ENCODE results near the gene SYPL1.
A peak's percentile ranks its signal among the peaks of the same experiment; 100 is the strongest.
"Not testable (repeated sequence)": the region's sequence is repeated elsewhere in the genome, so short reads cannot be mapped to it uniquely, and the experiment has no call there.

The SYPL1 gene

DNA sequence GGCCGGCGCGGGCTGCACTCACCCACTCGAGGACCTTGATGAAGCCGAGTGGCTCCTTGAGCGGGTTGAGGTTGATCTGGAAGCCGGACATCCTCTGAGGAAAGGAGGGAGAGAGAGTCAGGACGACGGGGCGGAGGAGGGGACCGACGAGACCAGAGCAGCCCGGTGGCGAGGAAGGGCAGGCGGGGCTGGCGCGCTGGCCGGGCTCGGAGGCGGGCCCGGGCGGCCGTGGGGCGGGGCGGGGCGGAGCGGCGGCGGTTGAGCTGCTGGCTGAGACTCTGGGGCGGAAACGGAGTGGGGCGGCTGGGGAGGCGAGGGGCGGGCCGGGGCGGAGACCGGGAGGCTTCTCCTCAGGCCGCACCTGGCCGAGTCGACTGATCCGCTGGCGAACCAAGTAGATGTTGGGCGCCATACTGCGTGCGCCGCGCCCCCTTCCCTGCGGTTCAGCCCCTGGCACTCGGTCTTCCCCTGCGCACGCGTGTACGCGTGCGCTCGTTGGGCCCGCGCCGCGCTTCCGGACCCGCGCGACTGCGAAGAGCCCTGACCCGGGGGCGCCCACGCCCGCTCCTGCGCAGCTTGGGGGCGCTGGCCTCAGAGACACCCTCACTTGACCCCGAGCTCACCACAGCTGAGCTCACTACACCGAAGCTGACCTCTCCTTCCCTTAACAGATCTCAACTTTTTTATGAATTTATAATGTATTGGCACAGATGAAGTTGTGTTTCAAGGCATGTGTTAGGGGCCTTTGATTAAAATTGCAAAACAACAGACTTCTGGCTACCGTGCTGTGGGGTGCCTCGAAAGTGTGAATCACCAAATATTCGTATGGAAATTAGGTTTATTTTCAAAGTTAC is at the start of gene SYPL1:
SYPL1 (minus strand) TSS at position 195 of the 854 bp plus-strand sequence; CDS start at position 91, 104 bp downstream.
- DNase-seq, result peak; percentile 37

DNA sequence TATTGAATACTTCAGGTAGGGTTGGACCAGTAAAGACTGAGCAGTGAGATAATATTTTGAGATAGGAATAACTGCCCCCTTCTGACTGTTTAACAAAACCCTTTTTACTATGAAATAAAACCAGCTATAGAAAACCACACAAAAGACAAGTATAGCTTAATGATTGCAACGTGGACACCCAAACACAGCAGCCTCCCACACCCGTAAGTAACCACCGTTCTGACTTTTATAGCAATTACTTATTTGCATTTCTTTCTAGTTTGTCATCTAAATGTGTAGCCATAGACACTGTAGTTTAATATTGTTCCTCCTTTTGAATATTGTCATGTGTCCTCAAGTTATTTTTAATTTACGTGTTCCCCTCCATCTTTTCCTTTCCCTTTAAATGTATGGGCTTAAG is 42.9 kb upstream of the SYPL1 start:
- DNase-seq, result no peak

DNA sequence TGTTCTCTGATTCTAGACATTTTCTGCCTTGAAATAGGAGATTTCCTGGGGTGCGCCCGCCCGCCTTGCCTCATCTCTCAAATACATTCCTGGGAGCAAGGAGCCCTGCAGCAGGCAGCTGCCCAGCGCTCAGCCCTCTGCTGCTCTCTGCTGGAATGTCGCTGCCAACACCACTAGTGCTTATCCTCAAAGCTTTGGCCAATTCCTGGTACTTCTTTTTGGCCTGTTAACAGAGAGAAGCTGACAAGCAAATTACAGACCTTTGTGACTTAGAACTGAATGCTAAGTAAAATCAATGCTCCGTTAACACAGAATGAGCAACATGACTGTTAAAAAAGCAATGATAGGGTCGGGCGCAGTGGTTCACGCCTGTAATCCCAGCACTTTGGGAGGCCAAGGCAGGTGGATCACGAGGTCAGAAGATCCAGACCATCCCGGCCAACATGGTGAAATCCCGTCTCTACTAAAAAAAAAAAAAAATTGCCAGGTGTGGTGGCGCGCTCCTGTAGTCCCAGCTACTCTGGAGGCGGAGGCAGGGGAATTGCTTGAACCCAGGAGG is 41.9 kb upstream of the SYPL1 start:
- no peak for DNase-seq

DNA sequence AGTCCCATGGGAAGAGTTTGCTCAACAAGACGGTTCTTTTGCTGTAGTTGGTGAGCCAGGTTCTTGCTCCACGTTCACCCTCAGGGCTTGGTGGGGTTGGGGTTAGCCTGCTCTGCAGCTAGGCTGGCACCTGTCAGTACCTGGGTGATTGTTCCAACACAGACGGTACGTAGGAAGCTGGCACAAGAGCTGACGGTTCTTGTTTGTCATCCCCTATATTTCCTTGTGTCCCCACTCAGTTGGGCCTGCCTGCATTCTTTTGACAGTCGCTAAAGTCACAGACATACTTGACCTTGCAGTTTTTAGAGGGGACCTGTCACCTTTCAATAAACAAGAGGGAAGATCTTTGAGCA is 40.2 kb upstream of the SYPL1 start:
- DNase-seq, result no peak

DNA sequence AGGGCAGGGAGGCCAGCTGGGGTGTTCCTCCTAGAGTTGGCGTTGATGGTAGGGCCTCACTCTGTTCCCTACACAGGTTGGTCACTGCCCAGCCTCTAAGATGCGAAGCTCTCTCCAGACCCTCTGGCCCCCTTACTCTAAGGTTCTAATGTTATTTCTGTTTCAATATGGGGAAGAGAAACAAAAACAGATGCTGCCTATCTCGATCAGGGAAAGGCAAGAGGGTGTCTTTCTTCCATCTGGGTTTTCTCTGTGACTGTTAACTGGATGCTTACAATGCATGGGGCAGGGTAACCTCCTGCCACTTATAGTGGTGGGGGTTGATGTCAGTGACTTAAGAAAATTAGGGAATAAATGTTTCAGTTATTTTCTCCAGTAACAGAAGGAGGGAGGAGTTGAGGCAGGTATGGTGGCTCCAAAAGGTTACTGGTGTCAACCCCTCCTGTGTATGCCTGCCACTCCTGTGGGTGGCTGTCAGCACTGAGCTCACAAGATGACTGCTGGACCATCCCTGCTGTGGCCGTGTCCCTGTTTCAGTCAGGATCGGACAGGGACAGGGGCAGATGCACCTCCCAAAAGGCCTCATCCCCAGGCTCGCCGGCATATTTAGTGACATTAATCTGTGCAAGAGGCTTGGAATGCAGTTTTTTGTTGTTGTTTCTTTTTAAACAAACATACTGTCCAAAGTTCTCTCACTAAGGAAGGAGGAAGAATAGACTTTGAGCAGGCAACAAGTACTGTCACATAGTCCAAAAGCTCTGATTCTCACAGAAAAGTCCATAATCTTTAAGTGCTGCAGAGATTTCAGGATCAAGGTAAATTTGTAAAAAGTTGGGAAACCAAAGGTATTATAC is 39.6 kb upstream of the SYPL1 start:
- DNase-seq, result no peak

DNA sequence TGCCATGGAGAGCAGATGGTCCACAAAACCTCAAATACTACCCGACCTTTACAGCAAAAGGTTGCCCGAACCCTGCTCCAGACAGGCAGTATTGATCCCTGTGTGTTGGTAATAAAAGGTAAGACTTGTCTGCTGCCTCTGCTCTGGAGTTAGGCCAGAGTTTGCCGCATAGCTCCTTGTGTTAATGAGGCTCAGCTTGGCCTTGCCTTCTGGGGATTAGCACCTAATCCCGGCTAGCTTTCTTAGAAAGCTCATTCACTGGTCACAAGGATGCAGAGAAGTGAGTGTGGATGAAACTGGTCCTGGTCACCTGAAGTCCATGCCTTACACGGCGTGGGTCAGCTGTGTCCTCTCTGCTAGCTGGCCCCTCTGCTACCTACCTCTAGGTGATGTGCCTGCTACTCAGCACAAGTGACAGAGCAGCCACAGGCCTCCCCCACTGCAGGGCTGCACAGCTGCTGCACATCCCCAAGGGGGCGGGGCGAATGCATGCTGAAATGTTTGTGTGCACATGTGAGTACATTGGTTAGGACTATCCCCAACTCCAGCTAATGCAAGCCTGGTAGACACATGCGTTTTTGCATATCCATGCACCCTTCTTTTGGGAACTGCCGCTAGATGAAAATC is 31.7 kb upstream of the SYPL1 start:
- DNase-seq, result no peak

DNA sequence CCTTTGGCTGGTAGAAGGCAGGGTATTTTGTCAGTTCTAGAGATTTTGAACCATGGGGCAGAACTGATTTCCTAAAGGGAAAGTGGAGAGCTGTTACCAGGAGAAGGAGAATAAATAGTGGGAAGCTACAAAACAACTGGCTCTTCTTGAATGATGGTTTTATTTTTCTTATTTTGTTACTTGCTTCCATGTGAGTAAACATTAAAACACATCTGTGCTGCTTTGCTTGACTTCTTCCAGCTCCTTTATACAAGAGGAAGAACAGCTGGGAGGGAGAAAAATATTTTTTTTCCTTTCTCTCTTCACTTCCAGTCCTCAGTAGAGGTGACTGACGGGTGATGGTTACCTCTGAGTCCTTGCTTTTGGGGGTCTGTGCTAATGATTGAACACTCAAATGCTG is 30.0 kb upstream of the SYPL1 start:
- DNase-seq, result no peak

DNA sequence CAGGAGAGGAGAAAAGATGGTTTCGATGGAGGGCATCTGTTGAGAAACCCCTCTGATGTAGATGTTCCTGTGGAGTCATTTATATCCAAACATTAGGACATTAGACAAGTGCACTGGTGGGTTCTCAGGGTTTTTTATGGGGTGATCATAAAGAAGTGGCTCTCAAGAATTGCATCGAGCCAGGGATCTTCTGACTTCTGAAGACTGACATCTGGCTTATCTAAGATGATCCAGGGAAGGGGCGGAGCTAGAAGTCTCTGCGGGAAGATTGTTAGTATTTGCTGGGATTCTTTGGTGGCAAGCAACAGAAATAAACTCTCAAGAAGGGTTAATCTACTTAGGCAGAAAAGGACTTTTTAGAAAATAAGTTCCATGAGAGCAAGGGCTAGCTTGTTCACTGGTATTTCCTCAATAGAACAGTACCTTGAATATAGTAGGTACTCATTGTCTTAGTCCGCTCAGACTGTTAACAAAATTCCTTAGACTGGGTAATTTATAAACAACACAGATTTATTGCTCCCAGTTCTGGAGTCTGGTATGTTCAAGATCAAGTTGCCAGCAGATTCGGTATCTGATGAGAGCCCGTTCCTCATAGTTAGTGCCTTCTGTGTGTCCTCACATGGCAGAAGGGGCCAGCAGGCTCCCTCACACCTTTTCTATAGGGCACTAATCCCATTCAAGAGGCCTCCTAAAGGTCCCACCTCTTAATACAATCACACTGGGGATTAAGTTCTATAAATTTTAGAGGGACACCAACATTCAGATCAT is 28.5 kb upstream of the SYPL1 start:
- no peak for DNase-seq

DNA sequence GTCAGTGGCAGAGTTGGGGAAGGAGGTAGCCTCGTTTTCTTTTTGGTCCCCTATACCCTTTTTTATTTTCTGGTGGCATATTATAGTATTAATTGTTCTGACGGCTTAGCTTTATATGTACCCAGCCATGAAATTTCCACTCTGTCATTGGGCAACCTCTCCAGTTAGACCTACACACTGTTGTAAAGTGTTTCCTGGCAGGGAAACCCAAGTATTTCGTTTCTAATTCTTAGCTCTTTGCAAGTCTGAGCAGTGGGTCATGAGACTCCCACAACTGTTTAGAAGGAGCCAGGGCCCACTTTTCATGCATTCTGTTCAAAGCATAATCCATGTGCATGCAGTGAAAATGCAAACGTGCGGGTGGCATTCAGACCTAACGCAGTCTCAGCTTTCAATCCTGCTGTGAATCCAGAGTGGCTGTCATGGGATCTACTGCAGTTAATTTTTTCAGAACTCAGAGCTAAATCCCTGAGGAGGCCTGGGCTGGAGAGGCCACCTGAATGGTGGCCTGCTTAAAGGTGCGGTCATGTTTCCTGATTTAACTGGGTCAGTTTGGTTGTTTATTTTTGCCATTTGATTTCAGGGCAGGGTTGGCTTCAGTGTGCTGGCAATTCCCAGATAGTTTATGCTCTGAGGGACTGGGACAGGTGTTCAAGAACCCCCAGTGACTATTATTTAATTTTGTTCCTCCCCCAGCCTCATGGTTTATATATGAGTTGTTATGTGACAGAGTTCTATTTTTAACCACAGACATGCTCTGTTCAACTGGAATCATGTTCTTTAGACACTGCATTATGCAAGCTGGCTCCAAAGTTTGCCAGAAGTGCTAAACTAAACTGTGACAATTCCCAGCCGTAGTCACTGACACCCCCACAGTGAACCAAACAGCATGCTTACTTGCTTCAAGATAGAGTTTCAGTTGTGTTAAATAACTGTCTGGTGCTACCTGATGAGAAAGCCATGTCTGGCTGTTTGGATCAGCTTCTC is 27.4 kb upstream of the SYPL1 start:
- no peak for DNase-seq

DNA sequence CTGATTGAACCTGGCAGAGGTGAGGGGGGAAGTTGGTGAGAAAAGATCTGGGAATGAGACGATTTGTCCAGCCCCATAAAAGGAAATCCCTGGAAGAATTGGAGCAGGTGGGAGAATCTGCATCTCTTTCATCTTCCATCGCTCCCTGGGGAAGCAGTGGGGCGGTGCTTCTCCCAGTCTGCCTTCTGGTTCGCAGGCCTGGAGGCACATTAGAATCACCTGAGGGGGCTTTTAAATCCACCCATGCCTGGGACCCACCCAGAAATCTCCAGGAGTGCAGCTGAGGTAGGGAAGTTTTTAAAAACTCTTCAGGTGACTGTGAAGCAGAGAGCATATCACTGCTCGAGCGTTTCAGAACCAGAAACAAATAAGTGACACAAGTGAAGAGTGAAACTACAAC is 26.7 kb upstream of the SYPL1 start:
- DNase-seq, result no peak

DNA sequence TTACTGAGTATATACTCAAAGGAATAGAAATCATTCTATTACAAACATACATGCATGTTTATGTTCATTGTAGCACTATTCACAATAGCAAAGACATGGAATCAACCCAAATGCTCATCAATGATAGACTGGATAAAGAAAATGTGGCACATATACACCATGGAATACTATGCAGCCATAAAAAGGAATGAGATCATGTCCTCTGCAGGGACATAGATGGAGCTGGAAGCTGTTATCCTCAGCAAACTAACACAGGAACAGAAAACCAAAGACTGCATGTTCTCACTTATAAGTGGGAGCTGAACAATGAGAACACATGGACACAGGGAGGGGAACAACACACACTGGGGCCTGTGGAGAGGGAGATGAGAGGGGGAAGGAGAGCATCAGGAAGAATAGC is 26.1 kb upstream of the SYPL1 start:
- DNase-seq, result not testable (repeated sequence)

DNA sequence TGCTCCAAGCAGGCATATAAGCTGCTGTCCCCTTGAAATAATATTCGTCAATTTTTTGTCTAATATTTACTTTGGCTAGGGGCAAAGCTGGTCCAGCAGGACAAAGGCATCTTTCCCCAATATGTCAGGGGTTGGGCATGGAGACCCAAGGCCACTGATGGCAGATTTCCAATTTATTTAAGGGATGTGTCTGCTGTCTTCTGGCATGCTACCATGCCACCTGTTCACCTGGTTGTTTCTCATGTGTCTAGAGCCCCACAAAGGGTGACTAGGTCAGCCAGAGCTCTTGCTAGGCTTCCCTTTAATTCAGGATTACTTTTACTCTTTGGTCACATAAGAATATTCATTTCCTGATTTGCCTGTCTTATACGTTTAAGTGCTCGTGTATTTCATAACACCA is 22.1 kb upstream of the SYPL1 start:
- DNase-seq, result no peak

DNA sequence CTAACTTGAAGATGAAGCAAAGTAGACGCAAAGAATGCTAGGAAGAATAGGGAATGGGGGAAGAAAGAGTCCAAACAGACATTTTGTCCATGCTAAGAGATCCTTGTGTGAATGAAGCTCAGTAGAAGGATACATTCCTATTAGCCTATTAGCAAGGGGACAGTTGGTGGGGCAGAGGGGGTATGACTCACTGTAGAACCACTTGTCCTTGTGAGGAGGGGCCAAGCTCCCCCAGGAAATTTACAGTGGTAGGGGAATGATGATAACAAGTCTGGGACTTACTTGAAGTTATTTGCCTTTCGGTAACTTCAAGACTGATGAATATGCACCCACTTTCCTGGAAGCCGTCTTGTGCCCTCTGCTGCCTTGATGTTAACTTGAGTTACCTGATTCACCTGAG is 17.2 kb upstream of the SYPL1 start:
- no peak for DNase-seq

DNA sequence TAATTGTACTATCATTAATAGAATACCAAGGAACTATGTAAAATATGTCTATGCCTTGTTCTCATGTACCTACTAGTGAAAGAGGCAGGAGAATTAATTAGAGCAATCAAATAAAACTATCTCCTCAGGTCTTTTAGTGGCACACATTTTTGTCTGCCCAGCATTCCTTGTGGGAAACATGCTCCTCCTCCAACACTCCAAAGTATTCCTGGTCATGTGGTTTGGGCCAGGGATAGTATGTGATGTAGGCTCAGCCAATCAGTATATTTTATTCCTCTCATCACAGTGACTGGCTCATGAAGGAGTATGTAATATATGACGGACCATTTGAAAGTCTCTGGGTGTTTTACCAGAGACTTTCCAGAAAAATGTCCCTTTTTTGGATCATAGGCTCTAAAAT is 16.7 kb upstream of the SYPL1 start:
- no peak for DNase-seq

DNA sequence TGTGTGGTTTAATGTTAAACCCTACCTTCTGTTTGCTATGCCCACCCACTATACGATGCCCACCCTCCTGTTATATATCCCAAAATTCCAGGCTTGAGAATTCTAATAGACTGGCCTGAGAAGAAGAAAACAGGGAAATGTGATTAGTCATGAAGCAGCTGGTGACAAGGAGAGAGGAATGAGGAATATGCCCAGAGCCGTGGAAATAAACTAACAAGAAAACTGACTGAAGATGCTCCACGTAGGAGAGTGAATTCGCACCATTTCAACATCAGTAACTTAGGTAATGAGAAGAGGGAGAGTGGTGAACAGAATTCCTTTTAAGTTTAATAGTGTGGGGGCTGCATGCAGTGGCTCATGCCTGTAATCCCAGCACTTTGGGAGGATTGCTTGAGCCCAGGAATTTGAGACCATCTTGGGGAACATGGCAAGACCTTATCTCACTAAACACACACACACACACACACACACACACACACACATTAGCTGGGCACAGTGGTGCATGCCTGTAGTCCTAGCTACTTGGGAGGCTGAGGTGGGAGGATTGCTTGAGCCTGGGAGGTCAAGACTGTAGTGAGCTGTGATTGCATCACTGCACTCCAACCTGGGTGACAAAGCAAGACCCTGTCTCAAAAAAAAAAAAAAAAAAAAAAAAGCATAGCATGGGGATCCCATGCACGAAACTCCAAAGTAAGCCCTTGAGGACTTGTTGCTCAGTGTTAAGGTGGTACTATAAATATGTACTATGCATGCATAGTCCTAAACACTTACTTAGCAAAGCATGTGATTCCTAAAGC is 16.1 kb upstream of the SYPL1 start:
- no peak for DNase-seq

DNA sequence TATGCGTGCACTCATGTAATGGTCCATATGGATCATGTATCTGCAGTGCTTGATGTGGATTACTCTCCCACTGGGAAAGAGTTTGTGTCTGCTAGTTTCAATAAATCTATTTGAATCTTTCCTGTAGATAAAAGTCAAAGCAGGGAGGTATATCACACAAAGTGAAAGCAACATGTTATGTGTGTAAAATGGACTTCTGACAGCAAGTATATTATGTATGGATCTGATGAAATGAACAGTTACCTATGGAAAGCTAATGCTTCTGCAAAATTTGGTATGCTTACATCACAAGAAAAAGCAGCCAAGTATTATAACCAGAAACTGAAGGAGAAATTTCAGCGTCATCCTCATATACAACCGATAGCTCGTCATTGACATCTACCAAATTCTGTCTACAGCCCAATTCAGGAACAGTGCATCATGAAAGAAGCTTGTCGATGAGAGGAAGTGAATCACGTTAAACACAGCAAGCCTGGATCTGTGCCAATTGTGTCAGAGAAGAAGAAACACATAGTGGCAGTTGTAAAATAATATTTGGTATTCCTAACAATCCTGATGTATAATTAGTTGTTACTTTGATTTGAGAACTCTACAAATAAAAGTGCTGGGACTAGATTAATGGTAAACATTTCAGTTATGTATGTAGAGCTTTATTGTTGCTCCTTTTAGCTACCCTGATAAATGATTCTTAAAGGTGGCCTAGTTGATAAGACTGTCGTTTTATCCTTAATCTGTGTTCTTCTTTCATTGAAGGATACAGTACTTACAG is 14.2 kb upstream of the SYPL1 start:
- DNase-seq, result no peak

DNA sequence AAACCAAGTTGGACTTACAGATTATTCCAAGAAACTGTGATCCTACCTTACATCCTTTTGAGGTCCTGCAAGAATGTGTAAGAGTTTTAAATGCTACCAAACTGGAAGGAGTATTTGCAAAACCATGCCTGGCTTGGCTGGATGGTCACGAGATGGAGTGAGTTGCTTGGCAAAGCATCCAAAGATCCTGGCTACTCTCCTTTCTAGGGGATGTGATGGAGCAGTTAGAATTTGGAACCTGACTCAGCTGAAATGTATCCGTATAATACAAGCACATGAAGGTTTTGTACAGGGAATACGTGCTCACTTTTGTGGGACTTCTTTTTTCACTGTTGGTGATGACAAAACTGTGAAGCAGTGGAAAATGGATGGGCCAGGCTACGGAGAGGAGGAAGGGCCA is 13.3 kb upstream of the SYPL1 start:
- DNase-seq, result no peak

DNA sequence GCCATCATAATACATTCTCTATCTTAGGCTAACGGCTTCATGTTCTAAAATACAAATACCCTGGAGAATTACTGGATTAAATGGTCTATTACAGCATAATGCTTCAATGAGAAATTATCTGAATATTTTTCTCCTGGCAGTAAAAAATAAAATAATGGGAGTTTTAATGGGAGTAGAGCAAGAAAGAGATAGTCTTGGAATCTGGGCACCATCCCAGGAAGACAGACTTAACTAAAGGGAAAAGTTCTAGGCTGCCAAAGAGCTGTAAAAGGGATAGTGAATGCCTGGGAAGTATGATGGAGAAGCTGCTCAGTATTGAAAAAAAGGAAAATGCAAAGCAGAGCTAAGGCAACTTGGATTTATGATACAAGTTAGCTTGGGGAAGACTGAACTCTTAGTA is 12.1 kb upstream of the SYPL1 start:
- no peak for DNase-seq

DNA sequence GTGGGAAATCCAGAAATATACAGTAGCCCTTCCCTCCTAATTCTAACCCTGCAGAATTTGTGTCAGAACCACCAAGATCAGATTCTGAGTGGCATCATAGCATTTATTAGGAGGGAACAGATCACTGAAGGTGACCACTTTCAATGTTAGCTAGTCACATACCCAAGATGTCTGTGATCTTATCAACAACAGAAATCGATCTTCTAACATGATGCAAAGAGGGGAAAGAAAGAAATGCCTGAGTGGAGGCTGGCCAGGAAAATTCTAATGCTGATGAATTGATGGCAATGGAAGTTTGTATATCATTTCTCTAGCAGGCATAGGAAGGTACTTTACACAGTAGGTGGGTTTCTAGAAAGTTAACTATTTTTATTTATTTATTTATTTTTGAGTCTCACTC is 10.6 kb upstream of the SYPL1 start:
- no peak for DNase-seq
